Measurements from ENCODE around the gene SLC1A7.

SLC1A7 gene

DNA sequence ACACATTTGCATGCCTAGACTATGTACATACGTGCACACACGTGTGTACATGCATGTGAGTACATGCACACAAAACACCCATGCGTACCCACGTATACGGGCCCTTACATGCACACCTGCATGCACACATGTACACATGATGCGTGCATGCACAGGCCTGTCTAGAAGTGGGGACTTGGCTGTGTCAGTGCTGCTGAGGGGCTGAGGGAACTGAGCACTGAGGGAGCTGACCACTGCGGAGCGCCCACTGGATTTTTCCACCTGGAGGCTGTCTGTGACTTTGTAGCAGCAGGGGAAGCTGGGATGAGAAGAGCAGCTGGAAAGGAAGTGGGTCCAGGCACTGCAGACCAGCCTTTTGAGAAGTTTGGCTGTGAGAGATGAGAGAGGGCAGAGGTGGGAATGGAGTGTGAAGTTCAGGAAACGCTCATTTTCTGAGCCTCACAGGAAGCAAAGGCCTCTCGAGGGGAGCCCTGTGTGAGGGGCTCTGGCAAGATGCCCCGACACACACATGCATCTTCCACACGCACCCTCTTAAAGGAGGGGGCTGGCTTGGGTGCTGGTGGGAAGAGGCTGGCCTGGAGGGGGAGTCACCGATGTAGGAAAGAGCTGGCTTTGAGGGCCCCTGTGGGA lies 59.5 kb downstream of the SLC1A7 start:
- TF ChIP-seq CTCF (IDR thresholded peaks at IDR 0.05; ENCODE audit: insufficient read depth, low read depth, low read length, missing control alignments) = no peak
- no peak for DNase-seq (ENCODE audit: low read depth)
- no peak overlapping the region for H3K4me3 ChIP-seq (ENCODE audit: low read length)

GRCh38 chr1:53081384-53082066 lies 60.9 kb downstream of the SLC1A7 start:
- H3K4me3 ChIP-seq (ENCODE audit: low read length) = no peak overlapping the region
- no peak for TF ChIP-seq CTCF (IDR thresholded peaks at IDR 0.05; ENCODE audit: insufficient read depth, low read depth, low read length, missing control alignments)
- DNase-seq (ENCODE audit: low read depth) = no peak

GRCh38 chr1:53080769-53081168 lies 61.7 kb downstream of the SLC1A7 start:
- TF ChIP-seq CTCF (IDR thresholded peaks at IDR 0.05; ENCODE audit: insufficient read depth, low read depth, low read length, missing control alignments) = no peak
- H3K4me3 ChIP-seq (ENCODE audit: low read length) = no peak overlapping the region
- DNase-seq (ENCODE audit: low read depth) = no peak

GRCh38 chr1:53080041-53080440 lies 62.4 kb downstream of the SLC1A7 start:
- H3K4me3 ChIP-seq (ENCODE audit: low read length) = no peak overlapping the region

DNA sequence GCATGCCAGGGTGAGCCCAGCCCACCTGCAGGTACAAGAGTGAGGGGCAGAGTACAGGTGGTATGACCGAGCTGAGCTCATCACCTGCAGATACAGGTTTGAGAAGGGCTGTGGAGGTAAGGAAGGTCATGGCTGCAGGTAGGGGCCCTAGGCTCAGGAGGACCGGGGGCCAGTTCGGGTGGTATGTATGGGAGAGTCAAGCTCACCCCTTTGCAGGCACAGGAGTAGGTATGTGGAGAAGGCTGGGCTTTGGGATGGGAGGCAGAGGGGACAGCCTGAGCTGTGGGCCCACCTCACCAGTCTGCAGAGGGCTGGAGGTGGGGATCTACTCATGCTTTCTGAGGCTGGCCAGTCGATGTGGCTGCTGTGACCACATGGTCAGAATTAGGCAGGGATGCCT lies 63.2 kb downstream of the SLC1A7 start:
- no peak for DNase-seq (ENCODE audit: low read depth)
- no peak overlapping the region for H3K4me3 ChIP-seq (ENCODE audit: low read length)
- no peak for TF ChIP-seq CTCF (IDR thresholded peaks at IDR 0.05; ENCODE audit: insufficient read depth, low read depth, low read length, missing control alignments)

More at GRCh38 chr1:53080041-53080440, 62.4 kb downstream of the SLC1A7 start:
- DNase-seq (ENCODE audit: low read depth) = no peak
- no peak for TF ChIP-seq CTCF (IDR thresholded peaks at IDR 0.05; ENCODE audit: insufficient read depth, low read depth, low read length, missing control alignments)

DNA sequence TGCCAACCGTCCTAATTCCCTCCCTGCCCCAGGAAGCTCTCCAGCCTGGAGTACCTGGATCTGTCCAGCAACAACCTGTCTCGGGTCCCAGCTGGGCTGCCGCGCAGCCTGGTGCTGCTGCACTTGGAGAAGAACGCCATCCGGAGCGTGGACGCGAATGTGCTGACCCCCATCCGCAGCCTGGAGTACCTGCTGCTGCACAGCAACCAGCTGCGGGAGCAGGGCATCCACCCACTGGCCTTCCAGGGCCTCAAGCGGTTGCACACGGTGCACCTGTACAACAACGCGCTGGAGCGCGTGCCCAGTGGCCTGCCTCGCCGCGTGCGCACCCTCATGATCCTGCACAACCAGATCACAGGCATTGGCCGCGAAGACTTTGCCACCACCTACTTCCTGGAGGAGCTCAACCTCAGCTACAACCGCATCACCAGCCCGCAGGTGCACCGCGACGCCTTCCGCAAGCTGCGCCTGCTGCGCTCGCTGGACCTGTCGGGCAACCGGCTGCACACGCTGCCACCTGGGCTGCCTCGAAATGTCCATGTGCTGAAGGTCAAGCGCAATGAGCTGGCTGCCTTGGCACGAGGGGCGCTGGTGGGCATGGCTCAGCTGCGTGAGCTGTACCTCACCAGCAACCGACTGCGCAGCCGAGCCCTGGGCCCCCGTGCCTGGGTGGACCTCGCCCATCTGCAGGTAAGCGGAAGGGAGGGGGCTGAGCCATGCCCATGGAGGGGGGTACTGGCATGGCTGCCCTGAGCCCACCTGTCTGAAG lies 63.9 kb downstream of the SLC1A7 start:
- H3K4me3 ChIP-seq (ENCODE audit: low read length) = no peak overlapping the region
- TF ChIP-seq CTCF (IDR thresholded peaks at IDR 0.05; ENCODE audit: insufficient read depth, low read depth, low read length, missing control alignments) = no peak
- no peak for DNase-seq (ENCODE audit: low read depth)
